Endodermal cell (in vitro differentiated cells): ENCODE data around the gene SMYD3. TPM values are rescaled to one million over a fixed set of nuclear protein-coding genes. Genes with fewer than 3 reads are reported as not detected.

Source experiments
- DNase-seq: peaks from one replicate; pipeline ENCODE4 v3.0.0-alpha.2; 2017
- H3K27ac ChIP-seq: 2 replicates; pipeline ENCODE4 v1.5.1; 2013; ENCODE audit warnings: mild to moderate bottlenecking, low read depth, low read length, moderate library complexity
- H3K27me3 ChIP-seq: 2 replicates; pipeline ENCODE4 v1.6.1; 2013; ENCODE audit warnings: mild to moderate bottlenecking, low read length, moderate library complexity; ENCODE audit not compliant: insufficient read depth, control insufficient read depth, poor library complexity, severe bottlenecking
- H3K36me3 ChIP-seq: 2 replicates; pipeline ENCODE4 v1.7.0; 2013; ENCODE audit warnings: mild to moderate bottlenecking, low read length, moderate library complexity; ENCODE audit not compliant: control insufficient read depth, insufficient read depth
- H3K4me1 ChIP-seq: one replicate; pipeline ENCODE4 v1.7.0; 2013; ENCODE audit warnings: low read length; ENCODE audit not compliant: control insufficient read depth, insufficient read depth
- H3K4me3 ChIP-seq: 2 replicates; pipeline ENCODE4 v1.5.1; 2013; ENCODE audit warnings: mild to moderate bottlenecking, low read length, moderate library complexity
- H3K9ac ChIP-seq: 2 replicates; pipeline ENCODE4 v1.6.1; 2013; ENCODE audit warnings: mild to moderate bottlenecking, low read length, moderate library complexity; ENCODE audit not compliant: poor library complexity, severe bottlenecking; ENCODE audit errors: extremely low read depth
- H3K9me3 ChIP-seq: 2 replicates; pipeline ENCODE4 v1.6.1; 2013; ENCODE audit warnings: mild to moderate bottlenecking, low read length, moderate library complexity; ENCODE audit not compliant: control insufficient read depth
- H3K27ac Mint-ChIP-seq: 2 replicates; pipeline ENCODE4 v1.8.0; 2020; ENCODE audit warnings: mixed read lengths
- H3K27me3 Mint-ChIP-seq: 2 replicates; pipeline ENCODE4 v1.8.0; 2021; ENCODE audit warnings: mild to moderate bottlenecking, mixed read lengths; ENCODE audit not compliant: insufficient read depth
- H3K36me3 Mint-ChIP-seq: 2 replicates; pipeline ENCODE4 v1.8.0; 2020; ENCODE audit warnings: low read depth, mixed read lengths
- H3K4me1 Mint-ChIP-seq: 2 replicates; pipeline ENCODE4 v1.8.0; 2020; ENCODE audit warnings: mixed read lengths
- H3K4me3 Mint-ChIP-seq: 2 replicates; pipeline ENCODE4 v1.8.0; 2020; ENCODE audit warnings: mild to moderate bottlenecking, moderate library complexity, mixed read lengths
- H3K9me3 Mint-ChIP-seq: 2 replicates; pipeline ENCODE4 v1.8.0; 2020; ENCODE audit warnings: mild to moderate bottlenecking, mixed read lengths
- CTCF ChIP-seq: fragments of 200-600 bp; sonication (generic); conservative IDR thresholded peaks from 2 replicates; pipeline ENCODE4 v1.5.0; 2021; ENCODE audit warnings: antibody characterized with exemption, mild to moderate bottlenecking
- WGBS, 2 experiments: methylation state at CpG; one replicate each; pipeline versions ENCODE4 v1.1.5 to v1.1.7; 2013; ENCODE audit warnings: missing lambda C conversion rate in 2 of 2, mixed read lengths in 1 of 2; ENCODE audit not compliant: insufficient coverage in 1 of 2, insufficient read length in 1 of 2; 5-methylcytosine and 5-hydroxymethylcytosine counted together
- total RNA-seq, 2 donors: library from RNA; stranded (reverse); fragmentation: NEBNext Ultra II Directional in 1 of 2; extraction: Animal tissue kit (Norgen Biotek cat#: 25700) in 1 of 2; gene quantifications; 2 replicates in 1 of 2; 3 replicates in 1 of 2; pipeline ENCODE4 v1.2.1, GENCODE V29; 2021

The SMYD3 gene
- total RNA-seq, 2 donors from 2014 or later = 32.3 to 45.8 TPM

GRCh38 chr1:246063013-246063616 lies 444.0 kb downstream of the SMYD3 start:
- Mint-ChIP-seq H3K36me3 (peaks cover 2% of the 10 kb centered on the region), H3K27ac (no peak overlapping the region), H3K9me3 (no peaks in the 10 kb centered on the region), H3K4me3 (no peak overlapping the region), H3K27me3 (peaks cover 8% of the 10 kb centered on the region), H3K4me1 (peaks cover 46% of the 10 kb centered on the region)
- Histone ChIP-seq H3K4me1 (peaks cover 22% of the 10 kb centered on the region), H3K36me3 (no peaks in the 10 kb centered on the region), H3K9me3 (no peaks in the 10 kb centered on the region), H3K4me3 (no peak overlapping the region), H3K9ac (no peak overlapping the region), H3K27ac (no peak overlapping the region), H3K27me3 (no peaks in the 10 kb centered on the region)
- WGBS, 2 experiments = 95 to 100% methylated on average over 1 to 5 of the region's 5 CpGs
- no peak for TF ChIP-seq CTCF
- DNase-seq = no peak

- Mint-ChIP-seq H3K27ac (no peak overlapping the region), H3K27me3 (no peaks in the 10 kb centered on the region), H3K9me3 (peaks cover 8% of the 10 kb centered on the region), H3K36me3 (peaks cover 4% of the 10 kb centered on the region), H3K4me1 (peaks cover 3% of the 10 kb centered on the region), H3K4me3 (no peak overlapping the region)
- no peak for DNase-seq
- Histone ChIP-seq H3K4me1 (no peaks in the 10 kb centered on the region), H3K36me3 (no peaks in the 10 kb centered on the region), H3K9me3 (peaks cover 7% of the 10 kb centered on the region), H3K27me3 (no peaks in the 10 kb centered on the region), H3K9ac (no peak overlapping the region), H3K27ac (no peak overlapping the region), H3K4me3 (no peak overlapping the region)
- WGBS, 2 experiments = 97 to 100% methylated on average over 1 to 3 of the region's 3 CpGs
- no peak for TF ChIP-seq CTCF
Measured at GRCh38 chr1:246058466-246058865, 448.6 kb downstream of the SMYD3 start.

- no peaks in the 10 kb centered on the region for H3K36me3 ChIP-seq
- no peak overlapping the region for H3K27ac ChIP-seq
- H3K27ac Mint-ChIP-seq = no peak overlapping the region
- TF ChIP-seq CTCF = no peak
- DNase-seq = no peak
- no peaks in the 10 kb centered on the region for H3K27me3 ChIP-seq
- no peak overlapping the region for H3K9ac ChIP-seq
- H3K36me3 Mint-ChIP-seq = peaks cover 1% of the 10 kb centered on the region
- no peak overlapping the region for H3K4me3 Mint-ChIP-seq
- no peaks in the 10 kb centered on the region for H3K4me1 Mint-ChIP-seq
- H3K27me3 Mint-ChIP-seq = no peaks in the 10 kb centered on the region
- no peaks in the 10 kb centered on the region for H3K4me1 ChIP-seq
- H3K9me3 ChIP-seq = peaks cover 9% of the 10 kb centered on the region
- H3K4me3 ChIP-seq = no peak overlapping the region
- 91 to 100% methylated on average over 1 to 2 of the region's 2 CpGs for WGBS, 2 experiments
- H3K9me3 Mint-ChIP-seq = peaks cover 8% of the 10 kb centered on the region
Measured at GRCh38 chr1:246052603-246053002, 454.5 kb downstream of the SMYD3 start.
